HG03520 (cell line): ENCODE measurements around the gene CORO2B.
"Not testable (repeated sequence)": the region's sequence is repeated elsewhere in the genome, so short reads cannot be mapped to it uniquely, and the experiment has no call there.

Experiments used
- ATAC-seq: cut with Tn5 transposase; IDR thresholded peaks from one replicate; pipeline ENCODE4 v1.9.1; 2021; ENCODE audit warnings: mild to moderate bottlenecking, moderate library complexity; ENCODE audit not compliant: unreplicated experiment

Gene CORO2B

GRCh38 chr15:68719051-68719450, 140.3 kb downstream of the CORO2B start:
- no peak for ATAC-seq

GRCh38 chr15:68719672-68720071, 140.9 kb downstream of the CORO2B start:
- ATAC-seq: no peak

GRCh38 chr15:68721886-68722285, 143.1 kb downstream of the CORO2B start:
- ATAC-seq: no peak

- no peak for ATAC-seq
These were observed 146.9 kb downstream of the CORO2B start for GRCh38 chr15:68725736-68726135.

- ATAC-seq: no peak
These were observed 147.5 kb downstream of the CORO2B start for GRCh38 chr15:68726246-68726645.

GRCh38 chr15:68729789-68730411, 151.1 kb downstream of the CORO2B start:
- ATAC-seq: no peak

GRCh38 chr15:68730471-68730919, 151.7 kb downstream of the CORO2B start:
- ATAC-seq: no peak

GRCh38 chr15:68730976-68731897, 152.4 kb downstream of the CORO2B start:
- ATAC-seq: no peak

GRCh38 chr15:68732451-68732850, 153.7 kb downstream of the CORO2B start:
- no peak for ATAC-seq

GRCh38 chr15:68733666-68734065, 154.9 kb downstream of the CORO2B start:
- ATAC-seq: no peak

- ATAC-seq: no peak
These were observed 155.6 kb downstream of the CORO2B start for GRCh38 chr15:68734352-68734751.

GRCh38 chr15:68734881-68735280, 156.1 kb downstream of the CORO2B start:
- ATAC-seq: no peak

GRCh38 chr15:68735610-68736009, 156.8 kb downstream of the CORO2B start:
- no peak for ATAC-seq

- no peak for ATAC-seq
These were observed 160.7 kb downstream of the CORO2B start for GRCh38 chr15:68739390-68740080.

GRCh38 chr15:68743256-68743655, 164.5 kb downstream of the CORO2B start:
- no peak for ATAC-seq

GRCh38 chr15:68749365-68749764, 170.6 kb downstream of the CORO2B start:
- ATAC-seq: no peak

- ATAC-seq: no peak
These were observed 171.0 kb downstream of the CORO2B start for GRCh38 chr15:68749793-68750192.

- no peak for ATAC-seq
These were observed 172.8 kb downstream of the CORO2B start for GRCh38 chr15:68751622-68752021.

- ATAC-seq: no peak
These were observed 176.9 kb downstream of the CORO2B start for GRCh38 chr15:68755731-68756130.

- not testable (repeated sequence) for ATAC-seq
These were observed 181.3 kb downstream of the CORO2B start for GRCh38 chr15:68759982-68760579.

GRCh38 chr15:68763063-68763462, 184.3 kb downstream of the CORO2B start:
- ATAC-seq: no peak
